GM18499 (cell line): Measurements from ENCODE around the gene ATG16L2.
"Not testable (repeated sequence)": the region's sequence is repeated elsewhere in the genome, so short reads cannot be mapped to it uniquely, and the experiment has no call there.

Experiments used
- ATAC-seq: cut with Tn5 transposase; IDR thresholded peaks from one replicate; pipeline ENCODE4 v1.9.1; 2021; ENCODE audit warnings: moderate number of reproducible peaks; ENCODE audit not compliant: insufficient read depth, unreplicated experiment

The ATG16L2 gene

DNA sequence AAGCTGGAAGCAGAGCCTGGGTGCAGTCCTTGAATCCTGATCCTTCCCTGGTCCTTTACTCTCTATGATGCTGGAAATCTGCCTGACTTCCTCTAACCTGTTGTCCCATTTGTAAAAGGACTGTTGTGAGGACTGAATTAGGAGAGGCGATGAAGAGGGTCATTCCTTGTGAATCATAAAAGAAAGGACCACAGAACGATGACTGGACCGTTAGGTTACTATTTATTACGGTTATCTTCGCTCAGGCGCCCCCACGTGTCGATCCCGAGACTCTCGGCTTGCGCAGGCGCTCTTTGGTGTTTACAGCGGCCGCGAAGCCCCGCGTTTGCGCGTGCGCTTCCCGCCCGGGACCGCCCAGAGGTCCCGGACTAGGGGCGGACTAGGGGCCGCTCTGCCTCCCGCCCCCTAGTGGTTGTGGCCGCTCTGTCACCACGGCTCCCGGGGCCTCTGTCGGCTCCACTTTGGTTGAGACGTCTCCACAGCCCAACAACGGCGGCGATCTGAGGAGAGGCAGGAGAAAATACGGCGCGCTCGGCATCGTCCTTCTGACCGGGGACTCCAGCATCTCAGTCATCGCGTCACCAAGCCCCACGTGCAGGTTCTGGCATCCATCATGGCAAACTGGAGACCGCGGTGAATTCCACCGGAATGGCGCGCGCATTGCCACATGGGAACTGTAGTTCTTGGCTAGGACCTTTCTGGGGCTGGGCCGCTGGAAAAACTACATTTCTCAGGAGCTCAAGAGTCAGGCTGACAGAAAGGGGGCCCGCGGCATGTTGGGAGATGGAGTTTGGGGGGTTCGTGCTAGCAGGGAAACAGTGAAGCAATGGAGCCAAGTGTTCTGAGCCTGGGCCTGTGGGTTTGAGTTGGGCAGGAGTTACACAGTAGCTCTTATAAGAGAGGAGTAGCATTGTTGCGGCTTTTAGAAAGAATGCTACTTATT lies 20.5 kb upstream of the ATG16L2 start, which contains the start of gene STARD10:
Gene STARD10 (minus strand): TSS at position 623 of the 943 bp plus-strand sequence. CDS start 12,866 bp downstream, outside the sequence.
- peak; percentile 41 for ATAC-seq

DNA sequence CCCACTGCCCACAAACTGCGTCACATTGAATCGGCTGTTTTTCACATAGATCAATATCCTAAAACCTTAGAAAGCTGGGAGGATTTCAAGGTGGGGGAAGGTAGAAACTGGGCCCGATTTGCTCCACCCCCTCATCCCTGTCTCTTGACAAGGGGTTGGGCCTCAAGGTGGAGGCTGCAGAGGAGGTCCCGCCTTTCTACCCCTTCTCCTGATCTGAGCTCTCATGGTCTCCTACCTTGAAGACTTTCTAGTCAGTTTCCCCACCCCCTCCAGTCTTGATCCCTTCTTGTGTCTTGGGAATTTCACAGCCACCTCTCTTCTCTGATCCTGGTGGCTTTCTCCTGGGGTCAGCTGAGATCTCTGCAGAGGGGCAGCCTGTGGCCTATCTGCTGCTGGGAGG lies 15.8 kb upstream of the ATG16L2 start:
- ATAC-seq = no peak

DNA sequence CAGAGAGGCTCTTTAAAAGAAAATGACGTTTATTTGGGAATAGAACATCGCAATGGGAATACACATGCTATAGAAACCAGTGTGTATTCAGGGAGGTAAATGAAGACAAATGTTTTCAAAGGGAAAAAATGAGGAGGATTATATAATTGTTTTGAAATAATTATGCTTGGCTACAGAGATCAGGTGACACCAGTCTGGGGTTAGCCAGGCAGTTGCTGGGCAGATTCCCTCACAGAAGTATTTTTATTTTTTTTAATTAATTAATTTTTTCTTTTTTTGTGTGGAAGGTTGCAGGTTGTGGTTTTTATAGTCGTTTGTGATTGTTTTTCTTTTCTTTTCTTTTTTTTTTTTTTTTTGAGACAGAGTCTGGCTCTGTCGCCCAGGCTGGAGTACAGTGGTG lies 14.8 kb upstream of the ATG16L2 start:
- ATAC-seq = no peak

DNA sequence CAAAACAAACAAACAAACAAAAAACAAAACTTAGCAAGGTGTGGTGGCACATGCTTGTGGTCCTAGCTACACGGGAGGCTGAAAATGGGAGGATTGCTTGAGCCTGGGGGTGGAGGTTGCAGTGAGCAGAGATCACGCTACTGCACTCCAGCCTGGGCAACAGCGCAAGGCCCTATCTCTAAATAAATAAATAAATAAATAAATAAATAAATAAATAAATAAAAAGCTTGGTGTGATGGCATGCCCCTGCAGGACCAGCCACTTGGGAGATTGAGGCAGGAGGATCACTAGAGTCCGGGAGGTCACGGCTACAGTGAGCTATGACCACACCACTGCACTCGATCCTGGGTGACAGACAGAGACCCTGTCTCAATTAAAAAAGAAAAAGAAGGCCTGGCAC lies 11.4 kb upstream of the ATG16L2 start:
- no peak for ATAC-seq

DNA sequence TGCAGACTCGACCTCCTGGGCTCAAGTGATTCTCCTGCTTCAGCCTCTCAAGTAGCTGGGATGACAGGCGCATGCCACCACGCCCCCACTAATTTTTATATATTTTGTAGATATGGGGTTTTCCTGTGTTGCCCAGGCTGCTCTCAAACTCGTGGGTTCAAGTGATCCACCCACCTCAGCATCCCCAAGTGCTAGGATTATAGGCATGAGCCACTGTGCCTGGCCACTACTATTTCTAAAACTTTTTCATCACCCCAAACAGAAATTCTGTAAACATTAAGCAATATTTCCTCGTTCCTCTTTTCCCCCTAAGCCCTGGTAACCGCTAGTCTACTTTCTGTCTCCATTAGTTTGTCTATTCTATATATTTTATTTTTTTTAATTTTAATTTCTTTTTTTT lies 9.0 kb upstream of the ATG16L2 start:
- ATAC-seq = no peak

DNA sequence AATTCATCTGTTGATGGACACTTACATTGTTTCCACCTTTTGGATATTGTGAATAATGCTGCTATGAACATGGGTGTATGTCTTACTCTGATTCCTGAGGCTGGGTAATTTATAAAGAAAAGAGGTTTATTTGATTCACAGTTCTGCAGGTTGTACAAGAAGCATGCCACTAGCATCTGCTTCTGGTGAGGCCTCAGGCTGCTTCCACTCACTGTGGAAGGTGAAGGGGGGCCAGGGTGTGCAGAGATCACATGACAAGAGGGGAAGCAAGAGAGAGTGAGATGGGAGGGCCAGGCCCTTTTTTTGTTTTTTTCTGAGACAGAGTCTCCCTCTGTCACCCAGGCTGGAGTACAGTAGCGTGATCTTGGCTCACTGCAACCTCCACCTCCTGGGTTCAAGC lies 7.8 kb upstream of the ATG16L2 start:
- not testable (repeated sequence) for ATAC-seq

DNA sequence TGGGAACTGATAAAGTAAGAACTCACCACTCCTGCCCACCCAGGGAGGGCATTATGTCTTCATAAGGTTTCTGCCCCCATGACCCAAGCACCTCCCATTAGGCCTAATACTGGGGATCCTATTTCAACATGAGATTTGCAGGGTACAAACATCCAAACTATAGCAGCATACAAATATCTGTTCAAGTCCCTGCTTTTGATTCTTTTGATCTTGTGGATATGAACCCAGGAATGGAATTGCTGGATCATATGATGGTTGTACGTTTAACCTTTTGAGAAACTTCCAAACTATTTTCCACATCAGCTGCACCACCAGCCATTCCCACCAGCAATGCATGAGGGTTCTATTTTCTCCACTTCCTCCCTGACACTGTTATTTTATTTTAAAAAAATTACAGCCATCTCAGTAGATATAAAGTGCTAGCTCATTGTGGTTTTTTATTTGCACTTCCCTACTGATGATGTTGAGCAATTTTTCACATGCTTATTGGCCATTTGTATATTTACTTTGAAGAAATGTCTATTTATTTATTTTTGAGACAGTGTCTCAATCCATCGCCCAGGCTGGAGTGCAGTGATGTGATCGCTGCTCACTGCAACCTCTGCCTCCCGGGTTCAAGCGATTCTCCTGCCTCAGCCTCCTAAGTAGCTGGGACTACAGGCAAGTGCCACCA lies 7.1 kb upstream of the ATG16L2 start:
- no peak for ATAC-seq

DNA sequence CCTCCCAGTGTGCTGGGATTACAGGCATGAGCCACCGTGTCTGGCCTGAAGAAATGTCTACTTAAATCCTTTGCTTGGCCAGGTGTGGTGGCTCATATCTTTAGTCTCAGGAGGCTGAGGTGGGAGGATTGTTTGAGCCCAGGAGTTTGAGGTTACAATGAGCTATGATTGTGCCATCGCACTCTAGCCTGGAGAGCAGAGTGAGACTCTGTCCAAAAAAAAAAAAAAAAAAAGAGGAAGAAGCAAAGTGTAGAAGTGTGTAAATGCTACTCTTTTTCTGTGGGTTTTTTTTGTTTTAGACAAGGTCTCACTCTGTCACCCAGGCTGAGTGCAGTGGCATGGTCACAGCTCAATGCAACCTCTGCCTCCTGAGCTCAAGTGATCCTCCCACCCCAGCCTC lies 6.4 kb upstream of the ATG16L2 start:
- ATAC-seq = no peak

DNA sequence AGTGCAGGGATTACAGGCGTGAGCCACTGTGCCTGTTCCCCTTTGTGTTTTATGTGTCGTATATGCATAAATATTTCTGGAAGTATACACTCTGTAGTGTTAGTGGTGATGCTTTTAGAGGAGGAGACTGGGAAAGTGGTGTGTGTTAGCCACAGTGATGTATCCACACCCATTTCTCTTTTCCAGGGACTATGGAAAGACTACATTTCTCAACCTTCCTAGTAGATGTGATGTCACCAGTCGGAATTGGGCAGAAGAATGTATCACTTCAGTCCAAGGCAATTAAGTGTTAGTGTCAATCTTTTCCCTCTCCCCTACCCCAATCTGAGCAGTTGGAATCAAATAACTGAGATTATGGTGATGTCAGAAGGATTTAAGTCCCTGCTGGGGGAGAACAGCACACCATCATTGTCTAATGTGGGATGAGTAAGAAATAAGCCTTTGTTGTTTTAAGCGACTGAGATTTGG lies 5.8 kb upstream of the ATG16L2 start:
- ATAC-seq = no peak

DNA sequence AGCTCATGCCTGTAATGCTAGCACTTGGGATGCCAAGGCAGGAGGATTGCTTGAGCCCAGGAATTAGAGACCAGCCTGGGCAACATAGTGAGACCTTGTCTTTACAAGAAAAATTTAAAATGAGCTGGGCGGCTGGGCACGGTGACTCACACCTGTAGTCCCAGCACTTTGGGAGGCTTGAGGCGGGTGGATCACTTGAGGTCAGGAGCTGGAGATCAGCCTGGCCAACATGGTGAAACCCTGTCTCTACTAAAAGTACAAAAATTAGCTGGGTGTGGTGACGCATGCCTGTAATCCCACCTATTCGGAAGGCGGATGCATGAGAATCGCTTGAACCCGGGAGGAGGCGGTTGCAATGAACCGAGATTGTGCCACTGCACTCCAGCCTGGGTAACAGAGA lies 2.5 kb upstream of the ATG16L2 start:
- not testable (repeated sequence) for ATAC-seq

DNA sequence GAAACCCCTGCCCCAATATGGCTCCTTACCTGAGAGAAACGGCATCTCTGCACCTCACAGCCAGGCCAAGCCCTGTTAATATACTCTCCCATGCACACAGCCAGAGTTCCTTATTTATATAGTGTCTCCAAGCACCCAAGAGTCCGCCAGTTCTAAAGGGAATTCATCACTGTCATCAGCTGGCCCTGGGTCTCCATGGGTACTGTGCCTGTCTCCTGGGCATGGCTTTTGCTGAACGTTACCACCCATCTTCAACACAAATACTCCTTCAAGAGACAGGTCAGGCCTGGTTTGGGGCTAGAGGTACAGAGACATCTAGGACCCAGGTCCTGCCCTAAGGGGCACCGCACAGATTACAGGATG lies 1.6 kb upstream of the ATG16L2 start:
- ATAC-seq = no peak

DNA sequence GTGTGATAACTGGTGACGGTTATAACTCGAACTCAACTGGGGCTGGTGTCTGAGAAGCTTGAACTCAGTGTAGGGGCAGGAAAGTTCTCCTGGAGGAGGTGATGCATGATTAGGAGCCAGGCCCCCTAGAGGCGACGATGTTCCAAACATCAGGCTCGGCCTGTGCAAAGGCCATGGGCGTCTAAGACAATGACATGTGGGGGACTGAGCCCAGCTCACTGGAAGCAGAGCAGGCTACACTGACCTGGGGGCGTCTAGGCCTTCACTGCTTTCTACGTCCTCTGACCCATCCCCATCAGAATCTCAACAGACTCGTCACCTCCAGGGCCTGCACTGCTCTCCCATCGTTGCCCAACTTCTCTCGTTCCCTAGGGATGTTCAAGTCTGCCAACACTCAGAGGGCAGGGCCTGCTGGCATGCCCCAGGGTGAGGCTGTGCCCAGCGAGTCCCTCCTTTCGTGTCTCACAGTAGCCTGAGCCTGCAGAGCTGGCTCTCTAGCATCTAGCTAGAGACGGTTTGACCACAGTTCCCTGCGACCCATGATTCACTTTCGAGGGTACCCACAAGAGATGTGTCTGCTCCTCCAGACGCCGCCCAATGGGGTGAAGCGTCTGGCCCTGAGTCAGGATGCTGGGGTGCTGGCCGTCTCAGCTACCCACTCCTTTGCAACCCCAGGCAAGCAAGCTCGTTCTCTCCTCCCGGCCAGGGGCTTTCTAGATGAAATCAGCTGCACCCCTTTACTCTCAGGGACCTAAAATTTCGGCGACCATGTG lies 1.1 kb upstream of the ATG16L2 start:
- no peak for ATAC-seq

DNA sequence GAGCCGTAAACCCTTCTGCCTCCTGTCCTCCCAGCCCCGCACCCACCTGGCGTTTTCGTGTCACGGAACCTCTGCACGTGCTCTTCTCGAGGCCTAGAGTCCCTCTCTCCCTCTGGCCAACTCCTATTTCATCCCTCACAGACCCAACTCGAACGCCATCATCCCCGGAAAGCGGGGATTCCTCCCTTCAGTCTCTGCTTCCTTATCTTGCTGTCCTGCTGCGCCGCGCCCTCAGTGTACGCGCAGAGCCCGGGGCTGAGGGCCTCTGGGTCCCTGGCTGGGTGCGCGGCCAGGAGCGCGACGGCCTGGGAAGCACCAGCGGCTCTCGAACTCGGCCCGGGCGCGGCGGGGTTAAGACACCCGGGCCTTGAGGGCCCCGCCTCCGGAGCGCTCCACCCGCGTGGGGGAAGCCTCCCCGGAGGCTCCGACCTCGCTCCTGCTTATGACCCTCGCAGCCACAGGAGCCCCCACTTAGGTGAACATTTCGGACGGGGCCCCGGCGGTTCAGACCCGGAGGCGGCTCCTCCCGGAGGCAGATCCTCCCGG lies 398 bp upstream of the ATG16L2 start:
- no peak for ATAC-seq

DNA sequence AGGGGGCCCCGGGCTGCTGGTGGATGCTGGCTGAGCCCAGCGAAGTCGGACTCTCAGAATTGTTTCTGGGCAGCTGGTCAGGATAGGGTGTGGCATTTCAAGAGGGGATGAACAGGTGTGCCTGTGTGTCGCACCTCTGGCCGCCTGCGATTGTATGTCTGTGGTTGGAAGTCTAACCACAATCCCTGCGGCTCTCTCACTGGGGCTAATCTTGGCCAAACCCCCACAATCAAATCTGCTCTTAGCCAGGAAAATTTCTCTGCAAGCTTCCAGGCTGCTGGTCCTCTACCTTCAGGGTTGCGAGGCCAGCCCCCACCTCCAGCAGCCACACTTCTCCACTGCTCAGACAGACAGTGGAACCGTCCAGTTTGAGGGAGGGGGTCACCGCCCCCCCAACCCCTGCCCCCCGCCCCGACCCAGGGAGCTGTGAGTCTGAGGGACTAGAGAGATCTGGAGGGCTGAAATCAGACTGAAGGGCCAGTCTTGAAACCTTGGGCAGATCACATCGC lies 953 bp downstream of the ATG16L2 start:
- ATAC-seq = no peak

DNA sequence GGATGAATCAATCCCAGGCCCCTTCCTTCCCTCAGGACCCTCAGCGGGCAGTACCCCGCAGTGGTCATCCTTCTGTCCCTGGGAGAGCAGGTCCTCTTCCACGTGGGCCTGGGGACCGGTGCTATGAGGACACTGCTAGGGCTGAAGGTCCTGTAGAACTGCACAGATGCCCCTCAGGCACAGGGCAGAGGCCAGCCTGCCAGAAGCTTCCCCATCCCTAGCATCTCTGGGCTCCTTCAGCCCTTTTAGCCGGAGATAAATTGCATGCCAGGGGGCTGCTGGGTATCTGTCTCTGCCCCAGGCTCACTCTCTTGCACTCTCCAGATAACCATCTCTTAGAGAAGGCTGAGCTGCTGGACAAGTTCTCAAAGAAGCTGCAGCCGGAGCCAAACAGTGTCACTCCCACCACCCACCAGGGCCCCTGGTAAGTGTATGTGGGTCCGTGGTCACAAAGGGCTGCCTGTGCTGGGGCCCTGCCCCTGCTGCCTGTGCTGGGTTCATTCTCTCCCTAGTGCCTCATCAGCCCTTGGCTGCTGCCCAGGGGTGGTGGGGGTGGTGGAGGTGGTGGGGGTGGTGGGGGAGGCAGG lies 2.3 kb downstream of the ATG16L2 start:
- ATAC-seq = no peak

DNA sequence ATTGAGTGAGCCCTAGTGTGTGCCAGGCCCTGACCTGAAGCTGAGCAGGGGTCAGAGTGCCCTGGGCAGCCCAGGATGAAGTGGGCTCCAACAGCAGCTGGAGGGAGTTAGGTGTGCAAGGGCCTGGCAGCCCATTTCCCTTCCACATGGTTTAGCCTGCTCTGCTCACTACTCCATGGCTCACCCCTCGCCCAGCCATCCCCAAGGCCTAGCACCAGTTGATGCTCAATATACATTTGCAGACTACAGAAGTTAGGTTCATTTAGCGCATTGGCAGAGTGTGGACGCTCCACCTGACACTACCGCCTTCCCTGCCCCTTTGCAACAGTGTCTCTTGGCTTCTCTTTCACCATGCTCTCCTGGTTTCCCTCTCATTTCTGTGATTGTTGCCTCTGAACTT lies 3.8 kb downstream of the ATG16L2 start:
- no peak for ATAC-seq

DNA sequence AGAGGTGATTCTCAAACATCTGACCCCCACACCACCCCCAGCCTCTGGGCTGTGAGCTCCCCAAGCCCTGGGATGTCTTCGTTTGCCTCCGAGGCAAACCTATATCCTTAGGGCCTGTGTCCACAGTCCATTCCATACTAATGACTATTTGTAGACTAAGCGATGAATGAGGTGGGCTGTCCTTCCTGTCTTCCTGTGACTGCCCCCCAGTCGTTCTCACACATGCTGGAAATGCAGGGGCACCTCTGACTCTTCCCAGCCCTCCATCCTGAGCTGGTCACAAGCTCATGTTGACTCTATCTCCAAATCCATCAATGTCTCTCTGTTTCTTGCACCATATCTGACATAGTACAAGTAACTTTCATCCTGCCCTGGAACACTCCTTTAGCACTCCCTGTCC lies 4.8 kb downstream of the ATG16L2 start:
- ATAC-seq = no peak

DNA sequence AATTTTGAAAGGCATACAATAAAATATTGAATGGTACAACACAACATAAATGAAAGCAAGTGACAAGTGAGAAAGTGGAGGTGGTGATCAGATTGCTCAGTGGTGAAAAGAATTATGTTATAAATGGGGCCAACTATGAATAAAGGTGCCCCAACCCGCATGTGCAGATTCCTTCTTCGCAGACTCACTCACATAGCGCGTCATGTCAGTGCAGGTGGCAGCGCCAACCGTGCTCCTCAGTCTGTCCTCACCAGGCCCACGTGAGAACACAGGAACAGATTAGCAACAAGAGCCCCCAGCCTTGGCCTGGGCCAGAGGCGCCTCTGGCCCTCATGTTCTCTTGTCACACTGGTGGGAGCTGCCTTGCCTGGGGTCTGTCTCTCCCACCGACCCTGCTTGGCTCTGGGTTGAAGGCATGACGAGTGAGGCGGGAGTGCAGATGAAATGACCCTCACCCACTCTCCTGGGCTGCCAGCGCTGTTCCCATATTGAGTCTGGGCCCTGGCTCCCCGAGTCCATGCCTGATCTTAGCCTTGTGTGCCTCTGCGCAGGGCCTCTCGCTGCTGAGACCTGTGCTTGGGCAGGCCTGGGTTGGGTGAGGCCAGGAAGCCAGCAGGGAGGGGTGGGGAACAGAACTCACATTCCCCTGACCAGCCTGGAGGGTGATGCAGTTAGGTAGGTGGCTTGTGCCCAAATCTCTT lies 6.4 kb downstream of the ATG16L2 start:
- ATAC-seq = no peak

DNA sequence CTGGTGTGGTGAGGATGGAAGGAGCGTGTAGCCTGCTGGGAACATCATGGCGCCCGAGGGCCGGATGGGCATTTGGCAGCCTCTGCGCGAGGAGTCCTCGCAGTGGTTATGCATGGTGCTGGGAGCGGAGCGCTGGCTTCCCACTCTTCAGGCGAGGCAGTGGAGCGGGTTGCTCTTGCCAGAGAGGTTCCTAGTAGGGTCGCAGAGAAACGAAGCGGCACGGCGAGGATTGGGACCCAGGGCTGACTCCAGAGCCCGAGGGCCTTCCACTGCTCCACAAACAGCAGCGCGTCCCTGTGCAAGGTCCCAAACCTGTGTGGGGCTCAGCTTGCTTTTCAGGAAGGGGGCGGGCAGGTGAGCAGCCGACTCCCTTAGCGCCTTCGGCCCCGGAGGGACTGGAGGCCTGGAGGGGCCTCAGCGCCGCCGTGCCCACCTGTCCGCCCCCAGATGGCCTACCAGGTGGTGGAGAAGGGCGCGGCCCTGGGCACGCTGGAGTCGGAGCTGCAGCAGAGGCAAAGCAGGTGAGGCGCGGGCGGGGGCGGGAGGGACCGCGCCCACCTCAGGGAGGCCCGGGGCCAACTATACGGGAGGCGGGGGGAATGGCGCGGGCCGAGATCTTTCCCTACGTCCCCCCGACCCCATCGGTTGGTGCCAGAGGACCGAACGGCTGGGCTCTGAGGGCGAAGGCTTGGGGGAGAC lies 7.2 kb downstream of the ATG16L2 start:
- no peak for ATAC-seq
